WTC11 (cell line): Measurements from ENCODE around the gene SMAD9. TPM values are rescaled to one million over a fixed set of nuclear protein-coding genes. Genes with fewer than 3 reads are reported as not detected.

ENCODE experiments used
- ATAC-seq: fragments of 200-7000 bp; cut with Tn5 transposase; 2 replicates; pipeline ENCODE4 v1.10.0; 2021; ENCODE audit warnings: mild to moderate bottlenecking, moderate library complexity
- CTCF ChIA-PET: fragments of 300-600 bp; sonication (Branson Sonifier 250); formaldehyde crosslinking; loops from one replicate; lab custom pipeline; 2021; ENCODE audit warnings: antibody characterized with exemption; lab: Charles Lee
- POLR2A ChIA-PET: fragments of 350-600 bp; sonication (Branson Sonifier 250); formaldehyde crosslinking; loops from one replicate; lab custom pipeline; 2021; ENCODE audit warnings: antibody characterized with exemption; lab: Charles Lee
- DNase-seq: peaks from one replicate; pipeline ENCODE4 v3.0.0; 2021; ENCODE audit warnings: low spot score
- H3K27ac Mint-ChIP-seq: 2 replicates; pipeline ENCODE4 v1.8.0; 2021; ENCODE audit warnings: mixed read lengths
- H3K27me3 Mint-ChIP-seq: 2 replicates; pipeline ENCODE4 v1.8.0; 2021; ENCODE audit warnings: low read depth, mild to moderate bottlenecking, moderate library complexity, mixed read lengths
- H3K36me3 Mint-ChIP-seq: 2 replicates; pipeline ENCODE4 v1.8.0; 2021; ENCODE audit warnings: mixed read lengths
- H3K4me1 Mint-ChIP-seq: 2 replicates; pipeline ENCODE4 v1.8.0; 2022; ENCODE audit warnings: mixed read lengths
- H3K4me3 Mint-ChIP-seq: 2 replicates; pipeline ENCODE4 v1.8.0; 2021; ENCODE audit warnings: mild to moderate bottlenecking, moderate library complexity, mixed read lengths
- H3K9me3 Mint-ChIP-seq: 2 replicates; pipeline ENCODE4 v1.8.0; 2021; ENCODE audit warnings: mixed read lengths
- ATF6 ChIP-seq: sonication (generic); formaldehyde crosslinking; IDR thresholded peaks from 2 replicates; pipeline ENCODE4 v1.8.1; 2023; ENCODE audit warnings: mild to moderate bottlenecking, missing genetic modification reagents
- FOXP1 ChIP-seq: sonication (generic); formaldehyde crosslinking; IDR thresholded peaks from 2 replicates; pipeline ENCODE4 v1.8.0; 2022; ENCODE audit warnings: missing genetic modification reagents, mild to moderate bottlenecking, moderate library complexity, borderline replicate concordance
- GRHL2 ChIP-seq: fragments of 250-450 bp; sonication (Bioruptor Pico); IDR thresholded peaks from 2 replicates; pipeline ENCODE4 v1.8.0; 2022; ENCODE audit warnings: mild to moderate bottlenecking, moderate library complexity; ENCODE audit not compliant: insufficient replicate concordance, severe bottlenecking
- JAZF1 ChIP-seq: fragments of 250-450 bp; sonication (Bioruptor Pico); IDR thresholded peaks from 2 replicates; pipeline ENCODE4 v1.9.0; 2021; ENCODE audit warnings: moderate library complexity, mild to moderate bottlenecking, inconsistent platforms
- NFATC4 ChIP-seq: fragments of 250-450 bp; sonication (Bioruptor Pico); IDR thresholded peaks from 2 replicates; pipeline ENCODE4 v1.9.0; 2021; ENCODE audit warnings: mild to moderate bottlenecking
- RORB ChIP-seq: fragments of 250-450 bp; sonication (Bioruptor Pico); IDR thresholded peaks from 2 replicates; pipeline ENCODE4 v1.9.0; 2021; ENCODE audit warnings: mild to moderate bottlenecking
- ZNF219 ChIP-seq: sonication (generic); formaldehyde crosslinking; IDR thresholded peaks from 2 replicates; pipeline ENCODE4 v1.8.0; 2023; ENCODE audit warnings: missing genetic modification reagents, mild to moderate bottlenecking, borderline replicate concordance
- ZNF281 ChIP-seq: sonication (generic); formaldehyde crosslinking; IDR thresholded peaks from 2 replicates; pipeline ENCODE4 v1.8.0; 2023; ENCODE audit warnings: mild to moderate bottlenecking, missing genetic modification reagents
- ZNF425 ChIP-seq: fragments of 250-450 bp; sonication (Bioruptor Pico); conservative IDR thresholded peaks from 2 replicates; pipeline ENCODE4 v1.9.0; 2021; ENCODE audit warnings: mild to moderate bottlenecking
- ZNF512 ChIP-seq: sonication (generic); formaldehyde crosslinking; IDR thresholded peaks from 2 replicates; pipeline ENCODE4 v1.8.1; 2022; ENCODE audit warnings: missing genetic modification reagents, borderline replicate concordance
- total RNA-seq: library from RNA; stranded (reverse); gene quantifications from 3 replicates; pipeline ENCODE4 v1.2.3, GENCODE V29; 2021
- TF ChIP-seq, protein P1 (sequence below): sonication (generic); formaldehyde crosslinking; conservative IDR thresholded peaks from 2 replicates; pipeline ENCODE4 v1.8.1; 2023; ENCODE audit warnings: mild to moderate bottlenecking, low read depth, missing genetic modification reagents, moderate library complexity
- TF ChIP-seq, protein P2 (sequence below): fragments of 250-450 bp; sonication (Bioruptor Pico); IDR thresholded peaks from 2 replicates; pipeline ENCODE4 v1.9.0; 2021; ENCODE audit warnings: moderate library complexity, mild to moderate bottlenecking, inconsistent platforms, borderline replicate concordance
- TF ChIP-seq, protein P3 (sequence below): sonication (generic); formaldehyde crosslinking; IDR thresholded peaks from 2 replicates; pipeline ENCODE4 v1.8.1; 2023; ENCODE audit warnings: mild to moderate bottlenecking, moderate library complexity, missing genetic modification reagents
- TF ChIP-seq, protein P4 (sequence below): fragments of 250-450 bp; sonication (Bioruptor Pico); IDR thresholded peaks from 2 replicates; pipeline ENCODE4 v1.9.0; 2021; ENCODE audit warnings: mild to moderate bottlenecking
- TF ChIP-seq, protein P5 (sequence below): fragments of 250-450 bp; sonication (Bioruptor Pico); IDR thresholded peaks from 2 replicates; pipeline ENCODE4 v1.9.0; 2021; ENCODE audit warnings: mild to moderate bottlenecking, borderline replicate concordance

Gene SMAD9
- total RNA-seq, 1 experiment from 2014 or later: 1.2 TPM

DNA sequence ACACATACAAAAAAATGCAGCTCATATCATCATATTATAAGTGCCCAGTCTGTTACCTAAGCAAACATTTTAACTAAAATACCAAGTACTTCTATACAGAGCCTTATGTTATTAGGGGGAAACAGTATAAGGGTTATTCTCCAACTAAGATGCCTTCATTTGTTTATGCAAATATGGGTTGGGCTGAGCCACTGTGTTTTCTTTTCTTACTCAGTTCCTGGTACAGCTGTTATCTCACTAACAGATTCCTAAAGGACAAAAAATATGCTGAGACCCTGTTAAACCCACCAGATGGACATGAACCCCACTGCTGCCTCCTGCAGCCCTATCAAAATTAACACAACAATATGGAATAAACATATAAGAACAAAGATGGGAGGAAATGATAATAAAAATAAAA lies 34.5 kb upstream of the SMAD9 start (continued):
- no peak for TF ChIP-seq ATF6 (CRISPR knock-in tag)
- no peak for TF ChIP-seq GRHL2
- TF ChIP-seq ZNF219 (CRISPR knock-in tag): no peak
- TF ChIP-seq, protein P1, sequence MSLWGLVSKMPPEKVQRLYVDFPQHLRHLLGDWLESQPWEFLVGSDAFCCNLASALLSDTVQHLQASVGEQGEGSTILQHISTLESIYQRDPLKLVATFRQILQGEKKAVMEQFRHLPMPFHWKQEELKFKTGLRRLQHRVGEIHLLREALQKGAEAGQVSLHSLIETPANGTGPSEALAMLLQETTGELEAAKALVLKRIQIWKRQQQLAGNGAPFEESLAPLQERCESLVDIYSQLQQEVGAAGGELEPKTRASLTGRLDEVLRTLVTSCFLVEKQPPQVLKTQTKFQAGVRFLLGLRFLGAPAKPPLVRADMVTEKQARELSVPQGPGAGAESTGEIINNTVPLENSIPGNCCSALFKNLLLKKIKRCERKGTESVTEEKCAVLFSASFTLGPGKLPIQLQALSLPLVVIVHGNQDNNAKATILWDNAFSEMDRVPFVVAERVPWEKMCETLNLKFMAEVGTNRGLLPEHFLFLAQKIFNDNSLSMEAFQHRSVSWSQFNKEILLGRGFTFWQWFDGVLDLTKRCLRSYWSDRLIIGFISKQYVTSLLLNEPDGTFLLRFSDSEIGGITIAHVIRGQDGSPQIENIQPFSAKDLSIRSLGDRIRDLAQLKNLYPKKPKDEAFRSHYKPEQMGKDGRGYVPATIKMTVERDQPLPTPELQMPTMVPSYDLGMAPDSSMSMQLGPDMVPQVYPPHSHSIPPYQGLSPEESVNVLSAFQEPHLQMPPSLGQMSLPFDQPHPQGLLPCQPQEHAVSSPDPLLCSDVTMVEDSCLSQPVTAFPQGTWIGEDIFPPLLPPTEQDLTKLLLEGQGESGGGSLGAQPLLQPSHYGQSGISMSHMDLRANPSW (CRISPR knock-in tag): no peak
- no peak for TF ChIP-seq ZNF281 (CRISPR knock-in tag)
- TF ChIP-seq, protein P2, sequence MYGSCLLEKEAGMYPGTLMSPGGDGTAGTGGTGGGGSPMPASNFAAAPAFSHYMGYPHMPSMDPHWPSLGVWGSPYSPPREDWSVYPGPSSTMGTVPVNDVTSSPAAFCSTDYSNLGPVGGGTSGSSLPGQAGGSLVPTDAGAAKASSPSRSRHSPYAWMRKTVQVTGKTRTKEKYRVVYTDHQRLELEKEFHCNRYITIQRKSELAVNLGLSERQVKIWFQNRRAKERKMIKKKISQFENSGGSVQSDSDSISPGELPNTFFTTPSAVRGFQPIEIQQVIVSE (CRISPR knock-in tag): no peak
- TF ChIP-seq RORB (CRISPR knock-in tag): no peak
- TF ChIP-seq NFATC4: no peak

GRCh38 chr13:36950920-36951319 lies 30.9 kb upstream of the SMAD9 start:
- H3K36me3 Mint-ChIP-seq: peaks cover 9% of the 10 kb centered on the region; the same call in 1 of the 2 replicates
- H3K27ac Mint-ChIP-seq: no peak overlapping the region
- ATAC-seq: no peak
- POLR2A ChIA-PET: no interaction called here
- H3K27me3 Mint-ChIP-seq: no peaks in the 10 kb centered on the region
- H3K9me3 Mint-ChIP-seq: no peaks in the 10 kb centered on the region
- H3K4me3 Mint-ChIP-seq: no peak overlapping the region
- H3K4me1 Mint-ChIP-seq: peaks cover 7% of the 10 kb centered on the region
- TF ChIP-seq FOXP1 (CRISPR knock-in tag) (no peak), ZNF425 (no peak), JAZF1 (CRISPR knock-in tag) (no peak), ZNF512 (CRISPR knock-in tag) (no peak)
- TF ChIP-seq, protein P3, sequence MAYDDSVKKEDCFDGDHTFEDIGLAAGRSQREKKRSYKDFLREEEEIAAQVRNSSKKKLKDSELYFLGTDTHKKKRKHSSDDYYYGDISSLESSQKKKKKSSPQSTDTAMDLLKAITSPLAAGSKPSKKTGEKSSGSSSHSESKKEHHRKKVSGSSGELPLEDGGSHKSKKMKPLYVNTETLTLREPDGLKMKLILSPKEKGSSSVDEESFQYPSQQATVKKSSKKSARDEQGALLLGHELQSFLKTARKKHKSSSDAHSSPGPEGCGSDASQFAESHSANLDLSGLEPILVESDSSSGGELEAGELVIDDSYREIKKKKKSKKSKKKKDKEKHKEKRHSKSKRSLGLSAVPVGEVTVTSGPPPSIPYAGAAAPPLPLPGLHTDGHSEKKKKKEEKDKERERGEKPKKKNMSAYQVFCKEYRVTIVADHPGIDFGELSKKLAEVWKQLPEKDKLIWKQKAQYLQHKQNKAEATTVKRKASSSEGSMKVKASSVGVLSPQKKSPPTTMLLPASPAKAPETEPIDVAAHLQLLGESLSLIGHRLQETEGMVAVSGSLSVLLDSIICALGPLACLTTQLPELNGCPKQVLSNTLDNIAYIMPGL (CRISPR knock-in tag): no peak
- TF ChIP-seq, protein P4, sequence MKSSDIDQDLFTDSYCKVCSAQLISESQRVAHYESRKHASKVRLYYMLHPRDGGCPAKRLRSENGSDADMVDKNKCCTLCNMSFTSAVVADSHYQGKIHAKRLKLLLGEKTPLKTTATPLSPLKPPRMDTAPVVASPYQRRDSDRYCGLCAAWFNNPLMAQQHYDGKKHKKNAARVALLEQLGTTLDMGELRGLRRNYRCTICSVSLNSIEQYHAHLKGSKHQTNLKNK: no peak
- TF ChIP-seq, protein P5, sequence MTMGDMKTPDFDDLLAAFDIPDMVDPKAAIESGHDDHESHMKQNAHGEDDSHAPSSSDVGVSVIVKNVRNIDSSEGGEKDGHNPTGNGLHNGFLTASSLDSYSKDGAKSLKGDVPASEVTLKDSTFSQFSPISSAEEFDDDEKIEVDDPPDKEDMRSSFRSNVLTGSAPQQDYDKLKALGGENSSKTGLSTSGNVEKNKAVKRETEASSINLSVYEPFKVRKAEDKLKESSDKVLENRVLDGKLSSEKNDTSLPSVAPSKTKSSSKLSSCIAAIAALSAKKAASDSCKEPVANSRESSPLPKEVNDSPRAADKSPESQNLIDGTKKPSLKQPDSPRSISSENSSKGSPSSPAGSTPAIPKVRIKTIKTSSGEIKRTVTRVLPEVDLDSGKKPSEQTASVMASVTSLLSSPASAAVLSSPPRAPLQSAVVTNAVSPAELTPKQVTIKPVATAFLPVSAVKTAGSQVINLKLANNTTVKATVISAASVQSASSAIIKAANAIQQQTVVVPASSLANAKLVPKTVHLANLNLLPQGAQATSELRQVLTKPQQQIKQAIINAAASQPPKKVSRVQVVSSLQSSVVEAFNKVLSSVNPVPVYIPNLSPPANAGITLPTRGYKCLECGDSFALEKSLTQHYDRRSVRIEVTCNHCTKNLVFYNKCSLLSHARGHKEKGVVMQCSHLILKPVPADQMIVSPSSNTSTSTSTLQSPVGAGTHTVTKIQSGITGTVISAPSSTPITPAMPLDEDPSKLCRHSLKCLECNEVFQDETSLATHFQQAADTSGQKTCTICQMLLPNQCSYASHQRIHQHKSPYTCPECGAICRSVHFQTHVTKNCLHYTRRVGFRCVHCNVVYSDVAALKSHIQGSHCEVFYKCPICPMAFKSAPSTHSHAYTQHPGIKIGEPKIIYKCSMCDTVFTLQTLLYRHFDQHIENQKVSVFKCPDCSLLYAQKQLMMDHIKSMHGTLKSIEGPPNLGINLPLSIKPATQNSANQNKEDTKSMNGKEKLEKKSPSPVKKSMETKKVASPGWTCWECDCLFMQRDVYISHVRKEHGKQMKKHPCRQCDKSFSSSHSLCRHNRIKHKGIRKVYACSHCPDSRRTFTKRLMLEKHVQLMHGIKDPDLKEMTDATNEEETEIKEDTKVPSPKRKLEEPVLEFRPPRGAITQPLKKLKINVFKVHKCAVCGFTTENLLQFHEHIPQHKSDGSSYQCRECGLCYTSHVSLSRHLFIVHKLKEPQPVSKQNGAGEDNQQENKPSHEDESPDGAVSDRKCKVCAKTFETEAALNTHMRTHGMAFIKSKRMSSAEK: no peak
- TF ChIP-seq, all 79 proteins: peak for 0
- CTCF ChIA-PET: no interaction called here
- DNase-seq: no peak
